Mesenchymal stem cell (in vitro differentiated cells and primary cell): ENCODE results near the gene AKAP1.

Source experiments
- DNase-seq: peaks from one replicate; pipeline ENCODE4 v3.0.0-alpha.2; 2013
- H2AFZ ChIP-seq: one replicate; pipeline ENCODE4 v1.6.1; 2013; ENCODE audit warnings: low read depth, mild to moderate bottlenecking, control low read depth, inconsistent platforms, low read length, moderate library complexity
- H2AK5ac ChIP-seq: 2 replicates; pipeline ENCODE4 v1.6.1; 2013; ENCODE audit warnings: low read length, moderate library complexity, mild to moderate bottlenecking, inconsistent platforms; ENCODE audit not compliant: severe bottlenecking
- H2BK120ac ChIP-seq: one replicate; pipeline ENCODE4 v1.6.1; 2013; ENCODE audit warnings: low read depth, mild to moderate bottlenecking, inconsistent platforms, low read length, moderate library complexity
- H2BK12ac ChIP-seq, 2 experiments: one replicate each; pipeline ENCODE4 v1.6.1; 2013; ENCODE audit warnings: inconsistent platforms in 2 of 2, low read length in 2 of 2, mild to moderate bottlenecking in 2 of 2, moderate library complexity in 2 of 2, control low read depth in 1 of 2
- H2BK15ac ChIP-seq: one replicate; pipeline ENCODE4 v1.6.1; 2013; ENCODE audit warnings: mild to moderate bottlenecking, low read depth, inconsistent platforms; ENCODE audit not compliant: poor library complexity, severe bottlenecking
- H2BK5ac ChIP-seq: 2 replicates; pipeline ENCODE4 v1.6.1; 2013; ENCODE audit warnings: low read depth, mild to moderate bottlenecking, low read length, control low read depth, inconsistent platforms; ENCODE audit not compliant: poor library complexity, severe bottlenecking
- H3K14ac ChIP-seq, 2 experiments: one replicate each; pipeline ENCODE4 v1.6.1; 2013; ENCODE audit warnings: inconsistent platforms in 2 of 2, low read length in 2 of 2, control low read depth in 1 of 2, mild to moderate bottlenecking in 1 of 2, moderate library complexity in 1 of 2
- H3K18ac ChIP-seq, 2 experiments: one replicate each; pipeline ENCODE4 v1.6.1; 2013; ENCODE audit warnings: inconsistent platforms in 2 of 2, low read length in 2 of 2, control low read depth in 1 of 2, low read depth in 1 of 2, mild to moderate bottlenecking in 1 of 2
- H3K23ac ChIP-seq, 2 experiments: one replicate each; pipeline ENCODE4 v1.6.1; 2013; ENCODE audit warnings: inconsistent platforms in 2 of 2, low read length in 2 of 2, mild to moderate bottlenecking in 2 of 2, moderate library complexity in 2 of 2, control low read depth in 1 of 2
- H3K27ac ChIP-seq: 2 replicates; pipeline ENCODE4 v1.5.1; 2013; ENCODE audit warnings: mild to moderate bottlenecking, moderate library complexity, low read length, control low read depth, inconsistent platforms; ENCODE audit not compliant: poor library complexity, severe bottlenecking
- H3K27me3 ChIP-seq, 2 experiments: 2 replicates each; pipeline versions ENCODE4 v1.6.1 to v1.7.0; 2013; ENCODE audit warnings: low read length in 2 of 2, mild to moderate bottlenecking in 2 of 2, moderate library complexity in 2 of 2, control low read depth in 1 of 2, inconsistent platforms in 1 of 2; ENCODE audit not compliant: control insufficient read depth in 1 of 2, insufficient read depth in 1 of 2
- H3K36me3 ChIP-seq, 2 experiments: 2 replicates each; pipeline versions ENCODE4 v1.6.1 to v1.7.0; 2013; ENCODE audit warnings: low read length in 2 of 2, control low read depth in 1 of 2, inconsistent platforms in 1 of 2, low read depth in 1 of 2, mild to moderate bottlenecking in 1 of 2; ENCODE audit not compliant: insufficient read depth in 2 of 2, control insufficient read depth in 1 of 2
- H3K4ac ChIP-seq, 2 experiments: one replicate each; pipeline ENCODE4 v1.6.1; 2013; ENCODE audit warnings: inconsistent platforms in 2 of 2, low read length in 2 of 2, mild to moderate bottlenecking in 2 of 2, moderate library complexity in 2 of 2, control low read depth in 1 of 2, low read depth in 1 of 2
- H3K4me1 ChIP-seq: 2 replicates; pipeline ENCODE4 v1.6.1; 2013; ENCODE audit warnings: low read depth, low read length, control low read depth; ENCODE audit not compliant: control insufficient read depth, insufficient read depth
- H3K4me2 ChIP-seq: 2 replicates; pipeline ENCODE4 v1.6.1; 2013; ENCODE audit warnings: low read length, mild to moderate bottlenecking, inconsistent platforms; ENCODE audit not compliant: poor library complexity, severe bottlenecking
- H3K4me3 ChIP-seq, 2 experiments: 2 replicates each; pipeline versions ENCODE4 v1.5.1 to v1.7.0; 2013; ENCODE audit warnings: low read length in 2 of 2, mild to moderate bottlenecking in 2 of 2, control low read depth in 1 of 2, low read depth in 1 of 2; ENCODE audit not compliant: insufficient read depth in 1 of 2
- H3K79me1 ChIP-seq: replicated peaks from 2 replicates; pipeline ENCODE4 v1.6.1; 2013; ENCODE audit warnings: mild to moderate bottlenecking, control low read depth, low read length, inconsistent platforms; ENCODE audit not compliant: poor library complexity, severe bottlenecking
- H3K9ac ChIP-seq: 2 replicates; pipeline ENCODE4 v1.7.0; 2013; ENCODE audit warnings: mild to moderate bottlenecking, low read length, moderate library complexity
- H3K9me3 ChIP-seq: 2 replicates; pipeline ENCODE4 v1.7.0; 2013; ENCODE audit warnings: mild to moderate bottlenecking, low read length; ENCODE audit not compliant: control insufficient read depth
- H4K8ac ChIP-seq: one replicate; pipeline ENCODE4 v1.6.1; 2013; ENCODE audit warnings: inconsistent platforms, mild to moderate bottlenecking, low read length, moderate library complexity
- H4K91ac ChIP-seq: one replicate; pipeline ENCODE4 v1.6.1; 2013; ENCODE audit warnings: mild to moderate bottlenecking, low read length, inconsistent platforms
- WGBS: methylation state at CpG from one replicate; pipeline ENCODE4 v1.1.7; 2013; ENCODE audit warnings: mixed read lengths; 5-methylcytosine and 5-hydroxymethylcytosine counted together

The AKAP1 gene

GRCh38 chr17:57135789-57136291, 50.8 kb downstream of the AKAP1 start:
- no peak overlapping the region for H3K18ac ChIP-seq
- no peak overlapping the region for H3K4me3 ChIP-seq
- H3K4ac ChIP-seq: no peak overlapping the region
- no peak overlapping the region for H3K27ac ChIP-seq
- H3K79me1 ChIP-seq: no peaks in the 10 kb centered on the region
- H2BK5ac ChIP-seq: no peak overlapping the region
- H2AK5ac ChIP-seq: no peak overlapping the region
- H3K23ac ChIP-seq: no peak overlapping the region
- H4K8ac ChIP-seq: no peak overlapping the region
- H3K14ac ChIP-seq: no peak overlapping the region
- peak overlapping the region; percentile 56 for H2AFZ ChIP-seq
- peaks cover 8 to 41% of the 10 kb centered on the region in 2 experiments for H3K27me3 ChIP-seq
- H3K9ac ChIP-seq: no peak overlapping the region
- H4K91ac ChIP-seq: no peak overlapping the region
- no peak overlapping the region for H2BK15ac ChIP-seq
- H3K36me3 ChIP-seq: no peaks in the 10 kb centered on the region
- DNase-seq: no peak
- H3K4me2 ChIP-seq: no peak overlapping the region
- no peak overlapping the region for H2BK12ac ChIP-seq
- no peak overlapping the region for H2BK120ac ChIP-seq
- no peaks in the 10 kb centered on the region for H3K4me1 ChIP-seq
- WGBS: 74% methylated on average over 20 of the region's 21 CpGs
- H3K9me3 ChIP-seq: no peaks in the 10 kb centered on the region

- H3K14ac ChIP-seq: no peak overlapping the region
- no peaks in the 10 kb centered on the region for H3K9me3 ChIP-seq
- H3K4me2 ChIP-seq: no peak overlapping the region
- H2BK120ac ChIP-seq: no peak overlapping the region
- DNase-seq: no peak
- no peak overlapping the region for H2AK5ac ChIP-seq
- no peak overlapping the region for H3K18ac ChIP-seq
- H4K91ac ChIP-seq: no peak overlapping the region
- 85% methylated on average over 13 of the region's 13 CpGs for WGBS
- H3K36me3 ChIP-seq: no peaks in the 10 kb centered on the region
- no peak overlapping the region for H3K23ac ChIP-seq
- H4K8ac ChIP-seq: no peak overlapping the region
- H2AFZ ChIP-seq: no peak overlapping the region
- H2BK5ac ChIP-seq: no peak overlapping the region
- no peak overlapping the region for H3K27ac ChIP-seq
- H3K27me3 ChIP-seq: peaks cover 8 to 41% of the 10 kb centered on the region in 2 experiments
- H3K4me3 ChIP-seq: no peak overlapping the region
- H2BK12ac ChIP-seq: no peak overlapping the region
- H2BK15ac ChIP-seq: no peak overlapping the region
- H3K79me1 ChIP-seq: no peaks in the 10 kb centered on the region
- H3K9ac ChIP-seq: no peak overlapping the region
- H3K4me1 ChIP-seq: no peaks in the 10 kb centered on the region
- H3K4ac ChIP-seq: no peak overlapping the region
Measured at GRCh38 chr17:57136355-57136754, 51.3 kb downstream of the AKAP1 start.

DNA sequence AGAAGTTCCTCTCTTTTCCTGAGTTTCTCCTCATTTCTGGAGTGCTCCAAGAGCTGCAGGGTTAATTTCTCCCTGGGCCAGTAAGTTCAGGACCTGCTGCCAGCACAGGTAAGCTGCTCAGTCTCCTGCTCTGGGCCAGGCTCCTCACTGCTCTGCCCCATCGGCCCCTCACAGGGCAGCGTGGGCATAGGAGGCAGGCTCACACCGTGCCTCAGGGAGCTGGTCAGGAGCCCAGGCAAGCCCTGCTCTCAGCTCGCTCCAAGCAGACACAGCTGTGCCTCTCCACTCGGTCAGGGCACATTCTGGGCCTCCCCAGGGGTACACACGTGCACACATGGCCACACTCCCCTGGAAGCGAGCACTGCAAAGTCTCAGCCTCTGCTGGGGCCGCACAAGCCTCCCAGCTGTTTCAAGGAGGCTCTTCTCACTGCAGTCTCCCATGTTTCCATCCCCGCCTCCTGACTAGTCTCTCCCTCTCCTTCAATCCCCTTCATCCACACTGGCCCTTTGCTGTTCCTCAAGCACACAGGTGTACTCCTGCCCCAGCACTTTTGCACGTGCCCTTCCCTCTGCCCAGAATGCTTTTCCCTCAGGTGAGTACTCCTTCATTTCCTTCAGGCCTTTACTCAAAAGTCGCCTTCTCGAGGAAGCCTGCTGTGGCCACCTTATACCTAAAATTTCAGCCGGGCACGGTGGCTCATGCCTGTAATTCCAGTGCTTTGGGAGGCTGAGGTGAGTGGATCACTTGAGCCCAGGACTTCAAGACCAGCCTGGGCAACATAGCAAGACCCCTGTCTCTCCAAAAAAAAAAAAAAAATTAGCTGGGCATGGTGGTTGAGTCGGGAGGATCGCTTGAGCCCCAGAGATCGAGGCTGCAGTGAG, 53.2 kb downstream of the AKAP1 start:
- H3K9me3 ChIP-seq: no peaks in the 10 kb centered on the region
- no peak overlapping the region for H3K27ac ChIP-seq
- no peak overlapping the region for H3K4ac ChIP-seq
- H2BK12ac ChIP-seq: no peak overlapping the region
- no peak overlapping the region for H2AK5ac ChIP-seq
- no peaks in the 10 kb centered on the region for H3K79me1 ChIP-seq
- H3K18ac ChIP-seq: no peak overlapping the region
- no peak overlapping the region for H2BK120ac ChIP-seq
- no peak for DNase-seq
- no peaks in the 10 kb centered on the region for H3K36me3 ChIP-seq
- no peak overlapping the region for H2BK5ac ChIP-seq
- no peak overlapping the region for H2AFZ ChIP-seq
- H3K9ac ChIP-seq: no peak overlapping the region
- no peak overlapping the region for H4K91ac ChIP-seq
- H3K14ac ChIP-seq: no peak overlapping the region
- H3K23ac ChIP-seq: no peak overlapping the region
- peaks cover 13 to 36% of the 10 kb centered on the region in 2 experiments for H3K27me3 ChIP-seq
- H3K4me1 ChIP-seq: no peaks in the 10 kb centered on the region
- no peak overlapping the region for H3K4me3 ChIP-seq
- H4K8ac ChIP-seq: no peak overlapping the region
- WGBS: 81% methylated on average over 17 of the region's 17 CpGs
- no peak overlapping the region for H3K4me2 ChIP-seq
- no peak overlapping the region for H2BK15ac ChIP-seq

DNA sequence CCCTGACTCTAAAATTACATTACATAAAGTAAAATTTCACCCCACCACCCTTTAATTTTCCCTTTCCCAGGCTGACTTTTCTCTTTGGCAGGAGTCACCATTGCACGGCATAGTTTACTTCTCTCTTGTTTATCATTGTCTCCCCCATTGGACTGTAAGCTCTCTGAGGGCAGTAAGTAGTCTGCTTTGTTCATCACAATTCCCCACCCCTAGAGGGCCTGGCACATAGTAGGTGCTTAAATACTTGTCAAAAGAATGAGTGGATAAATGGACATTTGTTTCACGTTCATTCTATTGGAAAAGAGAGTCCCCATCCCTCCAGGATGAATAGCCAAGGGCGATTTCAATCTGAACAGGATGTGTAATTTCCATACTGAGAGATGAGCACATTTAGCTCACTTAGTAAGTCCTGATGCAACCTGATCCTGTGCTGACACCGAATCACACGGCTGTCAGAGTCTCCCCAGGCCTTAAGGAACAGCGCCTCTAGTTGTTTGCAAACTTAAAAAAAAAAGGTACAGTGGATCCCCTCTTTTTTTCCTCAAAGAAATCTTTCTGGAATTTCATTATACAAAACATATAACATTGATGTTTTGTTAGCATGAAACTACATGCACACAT, 54.0 kb downstream of the AKAP1 start:
- H2BK15ac ChIP-seq: no peak overlapping the region
- H3K18ac ChIP-seq: no peak overlapping the region
- no peak overlapping the region for H2AFZ ChIP-seq
- 84% methylated on average over 6 of the region's 6 CpGs for WGBS
- no peak overlapping the region for H2BK5ac ChIP-seq
- H2BK120ac ChIP-seq: no peak overlapping the region
- peaks cover 13 to 30% of the 10 kb centered on the region in 2 experiments for H3K27me3 ChIP-seq
- H3K23ac ChIP-seq: no peak overlapping the region
- peak; percentile 11 for DNase-seq
- H3K14ac ChIP-seq: no peak overlapping the region
- H3K9ac ChIP-seq: no peak overlapping the region
- no peak overlapping the region for H3K4me2 ChIP-seq
- no peaks in the 10 kb centered on the region for H3K4me1 ChIP-seq
- no peak overlapping the region for H3K27ac ChIP-seq
- no peak overlapping the region for H4K8ac ChIP-seq
- no peak overlapping the region for H2BK12ac ChIP-seq
- H3K79me1 ChIP-seq: no peaks in the 10 kb centered on the region
- H3K4ac ChIP-seq: no peak overlapping the region
- H2AK5ac ChIP-seq: no peak overlapping the region
- no peak overlapping the region for H4K91ac ChIP-seq
- no peaks in the 10 kb centered on the region for H3K9me3 ChIP-seq
- H3K36me3 ChIP-seq: no peaks in the 10 kb centered on the region
- no peak overlapping the region for H3K4me3 ChIP-seq
